GM19397 (cell line): ENCODE data around the gene TLX1.

Source experiments
- ATAC-seq: cut with Tn5 transposase; IDR thresholded peaks from one replicate; pipeline ENCODE4 v1.9.1; 2021; ENCODE audit warnings: mild to moderate bottlenecking, moderate library complexity; ENCODE audit not compliant: unreplicated experiment

TLX1 gene

DNA sequence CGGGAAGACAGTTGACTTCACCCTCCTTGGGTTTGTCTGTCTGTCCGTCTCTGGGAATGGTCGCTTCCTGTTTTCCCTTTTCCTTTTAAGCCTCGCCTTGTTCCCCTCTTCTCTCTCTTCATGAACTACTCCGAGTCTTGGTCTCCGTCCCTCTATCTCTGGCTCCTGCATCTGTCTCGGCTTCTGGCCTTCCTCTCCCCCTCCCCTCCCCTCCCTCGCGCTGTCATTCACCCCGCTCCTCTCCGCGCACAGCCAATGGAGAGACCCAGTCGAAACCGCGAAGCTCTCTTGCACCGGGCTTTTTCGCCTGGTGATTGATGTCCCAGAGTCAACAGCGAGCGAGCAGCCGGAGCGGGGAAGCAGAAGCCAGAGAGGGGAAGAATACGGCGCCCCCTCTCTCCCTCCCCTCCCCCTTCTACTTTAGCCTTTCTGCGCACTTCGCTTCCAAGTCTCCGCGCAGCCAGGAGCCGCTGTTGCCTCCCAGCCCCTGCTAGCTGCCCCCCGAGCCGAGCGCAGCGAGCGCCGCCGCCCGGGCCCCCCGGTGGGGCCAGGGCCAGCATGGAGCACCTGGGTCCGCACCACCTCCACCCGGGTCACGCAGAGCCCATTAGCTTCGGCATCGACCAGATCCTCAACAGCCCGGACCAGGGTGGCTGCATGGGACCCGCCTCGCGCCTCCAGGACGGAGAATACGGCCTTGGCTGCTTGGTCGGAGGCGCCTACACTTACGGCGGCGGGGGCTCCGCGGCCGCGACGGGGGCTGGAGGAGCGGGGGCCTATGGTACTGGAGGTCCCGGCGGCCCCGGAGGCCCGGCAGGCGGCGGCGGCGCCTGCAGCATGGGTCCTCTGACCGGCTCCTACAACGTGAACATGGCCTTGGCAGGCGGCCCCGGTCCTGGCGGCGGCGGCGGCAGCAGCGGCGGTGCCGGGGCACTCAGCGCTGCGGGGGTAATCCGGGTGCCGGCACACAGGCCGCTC is at the start of gene TLX1:
TSS of gene TLX1 (plus strand) at position 317 of the 978 bp plus-strand sequence. CDS start at position 559, 242 bp downstream.
- ATAC-seq: no peak

GRCh38 chr10:101085846-101086245 is 45.3 kb upstream of the TLX1 start:
- no peak for ATAC-seq

- no peak for ATAC-seq
Observed at GRCh38 chr10:101087376-101087775, 43.7 kb upstream of the TLX1 start.

DNA sequence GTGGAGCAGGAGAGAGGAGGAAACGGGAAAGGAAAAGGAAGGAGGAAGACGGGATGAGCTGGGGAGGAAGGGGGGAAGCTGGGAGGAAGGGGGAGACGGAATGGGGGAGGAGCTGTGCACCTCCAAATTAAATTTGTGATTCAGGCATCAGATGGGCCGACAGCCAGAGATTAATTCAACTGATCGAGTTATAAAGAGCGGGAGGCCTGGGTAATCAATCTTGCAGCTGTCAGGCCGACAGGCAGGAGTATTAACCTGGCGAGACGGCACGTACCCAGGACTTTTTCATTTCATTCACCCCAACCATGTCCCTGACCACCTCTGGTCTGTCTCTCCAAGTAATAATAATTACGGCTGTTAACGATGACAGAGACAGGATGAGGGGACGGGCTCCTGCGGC is 43.1 kb upstream of the TLX1 start:
- ATAC-seq: no peak

GRCh38 chr10:101089520-101090299 is 41.4 kb upstream of the TLX1 start:
- ATAC-seq: no peak

DNA sequence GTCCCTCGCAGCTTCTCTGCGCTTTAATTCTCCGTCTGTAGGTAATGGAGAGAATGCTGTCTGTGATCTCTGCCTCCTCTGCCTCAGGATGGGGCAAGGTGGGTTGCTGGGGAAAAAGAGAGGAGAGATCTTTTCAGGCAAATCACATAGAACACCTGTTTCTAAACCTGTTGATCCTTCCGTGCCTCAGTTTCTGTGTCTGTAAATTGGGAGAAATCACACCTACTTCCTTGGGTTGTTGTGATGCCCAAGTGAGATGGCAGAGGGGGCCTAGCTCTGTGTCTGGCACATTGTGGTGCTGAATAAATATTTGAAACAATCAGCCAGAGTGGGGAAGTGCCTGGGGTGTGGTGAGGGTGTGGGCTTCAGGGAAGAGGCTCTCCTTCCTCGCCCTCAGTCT is 40.5 kb upstream of the TLX1 start:
- no peak for ATAC-seq

DNA sequence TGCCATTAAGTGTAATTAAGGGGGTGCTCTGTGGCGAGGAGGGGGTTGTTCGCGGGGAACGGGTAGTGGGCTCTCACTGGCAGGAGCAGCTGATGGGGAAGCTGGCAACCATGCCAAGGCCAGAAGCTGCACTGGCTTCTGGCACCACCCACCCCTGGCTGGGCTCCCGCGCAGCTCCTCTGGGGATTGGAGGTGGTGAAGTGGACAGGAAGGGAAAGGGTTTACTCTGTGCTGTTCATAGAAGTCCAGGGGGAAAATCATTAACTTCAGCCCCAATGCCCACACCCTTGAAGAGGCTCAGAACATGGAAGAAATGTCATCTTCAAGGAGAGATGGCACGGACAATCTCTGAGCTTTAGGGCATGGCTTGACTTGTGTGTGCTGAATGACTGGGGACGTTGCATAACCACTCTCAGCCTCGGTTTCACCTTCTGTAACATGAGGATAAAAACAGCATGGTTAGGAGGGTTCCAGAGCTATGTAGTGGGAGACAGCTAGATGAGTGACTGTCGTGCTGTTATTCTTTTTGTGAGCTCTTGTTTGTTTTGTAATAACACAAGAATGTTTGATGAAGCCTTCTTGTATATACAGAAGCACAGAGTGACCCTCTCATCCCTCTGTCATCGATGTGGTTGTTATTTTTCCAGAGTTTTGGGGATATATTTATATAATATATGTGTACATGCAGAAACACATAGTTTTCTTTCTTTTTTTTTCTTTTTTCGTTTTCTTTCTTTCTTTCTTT is 39.4 kb upstream of the TLX1 start:
- no peak for ATAC-seq

- no peak for ATAC-seq
Observed at GRCh38 chr10:101092881-101093354, 38.2 kb upstream of the TLX1 start.

GRCh38 chr10:101094121-101094879 is 36.8 kb upstream of the TLX1 start:
- ATAC-seq: no peak

DNA sequence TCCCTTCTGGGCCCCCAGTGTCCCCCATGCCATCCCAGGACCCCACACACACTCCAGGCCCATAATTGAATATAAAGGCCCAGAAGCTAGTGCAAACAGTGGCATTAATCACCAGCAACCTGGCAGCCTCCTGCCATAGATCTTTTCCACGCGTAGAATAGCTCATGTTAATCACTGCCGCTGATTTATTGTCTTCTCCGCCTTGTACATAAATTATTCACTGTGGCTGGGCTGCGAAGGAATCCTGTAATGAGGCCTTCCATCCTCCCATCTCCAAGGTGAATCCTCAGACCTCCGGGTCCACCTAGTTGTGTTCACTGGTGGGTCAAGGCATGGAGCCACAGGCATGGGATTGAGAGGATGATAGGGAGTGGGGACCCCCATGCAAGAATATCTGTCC is 36.1 kb upstream of the TLX1 start:
- ATAC-seq: no peak

DNA sequence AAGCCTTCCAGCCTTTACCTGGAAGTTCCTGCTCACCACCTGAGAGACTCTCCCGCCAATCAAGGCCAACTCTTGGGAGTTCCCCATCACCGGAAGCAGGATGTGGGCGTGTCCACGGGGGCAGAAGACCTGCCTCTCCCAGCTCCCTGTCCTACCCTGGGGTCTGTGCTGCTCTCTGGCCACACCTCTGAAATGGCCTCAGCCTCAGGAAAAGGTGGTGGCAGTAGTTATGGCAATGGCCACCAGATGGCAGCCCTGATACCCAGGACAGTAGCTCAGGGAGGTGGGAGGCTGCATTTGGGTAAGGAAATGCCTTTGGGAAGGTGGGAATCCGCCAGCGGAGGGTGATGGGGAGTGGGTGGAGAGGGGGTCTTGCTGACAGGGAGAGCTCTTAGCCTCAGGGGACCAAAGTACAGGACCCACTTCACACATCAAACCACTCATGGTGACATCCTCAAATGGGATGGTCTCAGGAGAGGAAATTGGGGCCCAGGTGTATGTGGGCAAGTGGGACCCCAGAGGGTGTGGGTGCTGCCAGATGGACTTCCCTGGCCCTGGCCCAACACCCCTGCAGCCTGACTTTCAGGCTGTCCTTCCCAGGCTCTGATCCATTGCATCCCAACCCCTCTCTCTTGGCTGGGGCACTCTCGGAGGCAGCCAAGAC is 35.4 kb upstream of the TLX1 start:
- peak; percentile 52 for ATAC-seq

GRCh38 chr10:101096378-101096777 is 34.7 kb upstream of the TLX1 start:
- no peak for ATAC-seq

DNA sequence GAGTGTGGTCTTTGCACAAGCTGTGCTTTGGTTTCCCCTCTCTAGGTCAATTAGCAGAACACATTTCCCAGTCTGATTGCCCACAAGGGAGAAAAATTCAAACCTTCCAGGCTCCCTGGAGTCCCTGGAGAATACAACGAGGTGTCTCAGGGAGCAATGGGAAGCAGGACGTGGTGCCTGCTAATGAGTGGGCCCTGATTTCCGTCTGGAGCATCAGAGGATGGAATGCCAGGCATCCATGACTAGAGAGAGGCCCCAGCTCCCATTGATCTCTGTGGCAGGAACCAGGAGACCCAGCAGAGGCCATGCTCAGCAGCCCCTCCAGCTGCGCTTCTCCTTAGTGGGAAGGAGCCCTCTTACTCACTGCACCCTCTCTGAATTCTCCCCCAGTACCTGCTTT is 33.2 kb upstream of the TLX1 start:
- ATAC-seq: no peak

GRCh38 chr10:101099901-101100300 is 31.2 kb upstream of the TLX1 start:
- no peak for ATAC-seq

GRCh38 chr10:101101372-101101881 is 29.7 kb upstream of the TLX1 start:
- no peak for ATAC-seq

DNA sequence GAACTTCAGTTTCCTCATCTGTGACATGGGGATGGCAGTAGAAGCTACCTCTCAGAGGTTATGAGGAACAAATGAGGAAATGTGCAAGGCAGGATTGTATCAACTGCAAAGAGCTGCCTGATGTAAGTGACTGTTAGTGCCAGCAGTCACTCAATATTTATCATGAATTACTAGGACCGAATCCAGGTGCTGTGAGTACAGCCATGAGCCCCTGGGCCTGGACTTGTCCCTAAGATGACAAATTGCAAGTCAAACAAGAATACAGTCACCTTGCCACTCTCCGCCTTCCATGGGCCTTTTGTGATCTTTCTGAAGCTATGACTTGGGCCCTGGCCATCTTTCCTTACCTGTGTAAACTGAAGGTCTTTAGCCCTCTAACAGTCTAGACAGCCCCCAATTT is 27.7 kb upstream of the TLX1 start:
- ATAC-seq: no peak

DNA sequence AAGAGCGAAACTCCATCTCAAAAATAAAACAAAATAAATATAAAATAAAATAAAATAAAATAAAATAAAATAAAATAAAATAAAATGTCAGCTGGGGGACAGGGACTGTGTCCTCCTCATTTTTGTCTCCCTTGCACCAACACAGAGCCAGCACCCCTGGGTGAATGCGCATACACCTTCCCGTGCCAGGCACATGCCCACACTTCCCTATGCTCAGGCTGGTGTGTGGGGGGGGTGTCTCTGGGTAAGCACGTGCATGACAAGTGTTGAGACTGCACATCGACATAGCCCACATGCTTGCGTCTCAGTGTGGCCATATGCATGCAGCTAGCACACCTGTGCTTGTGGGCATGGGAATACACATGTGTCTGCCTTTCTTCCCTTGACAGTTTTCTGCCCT is 24.7 kb upstream of the TLX1 start:
- ATAC-seq: no peak

DNA sequence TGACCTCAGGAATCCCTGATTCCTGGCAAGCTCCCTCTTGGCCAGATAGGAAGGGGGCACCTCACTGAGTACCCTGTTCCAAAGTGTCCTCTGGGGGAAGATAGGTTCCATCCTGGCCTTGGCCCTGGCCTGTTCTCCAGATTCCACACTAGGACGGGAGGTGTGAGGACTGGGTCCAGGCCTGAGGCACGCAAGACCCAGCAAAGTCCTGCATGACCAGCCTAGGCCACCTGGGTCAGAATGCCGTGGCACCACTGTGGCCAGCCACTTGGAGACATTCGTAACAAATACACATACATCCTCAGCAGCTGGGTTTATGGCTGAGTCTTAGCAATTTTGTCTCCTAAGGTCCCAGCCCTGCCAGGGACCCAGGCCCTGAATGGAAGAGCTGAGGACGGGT is 23.3 kb upstream of the TLX1 start:
- no peak for ATAC-seq

DNA sequence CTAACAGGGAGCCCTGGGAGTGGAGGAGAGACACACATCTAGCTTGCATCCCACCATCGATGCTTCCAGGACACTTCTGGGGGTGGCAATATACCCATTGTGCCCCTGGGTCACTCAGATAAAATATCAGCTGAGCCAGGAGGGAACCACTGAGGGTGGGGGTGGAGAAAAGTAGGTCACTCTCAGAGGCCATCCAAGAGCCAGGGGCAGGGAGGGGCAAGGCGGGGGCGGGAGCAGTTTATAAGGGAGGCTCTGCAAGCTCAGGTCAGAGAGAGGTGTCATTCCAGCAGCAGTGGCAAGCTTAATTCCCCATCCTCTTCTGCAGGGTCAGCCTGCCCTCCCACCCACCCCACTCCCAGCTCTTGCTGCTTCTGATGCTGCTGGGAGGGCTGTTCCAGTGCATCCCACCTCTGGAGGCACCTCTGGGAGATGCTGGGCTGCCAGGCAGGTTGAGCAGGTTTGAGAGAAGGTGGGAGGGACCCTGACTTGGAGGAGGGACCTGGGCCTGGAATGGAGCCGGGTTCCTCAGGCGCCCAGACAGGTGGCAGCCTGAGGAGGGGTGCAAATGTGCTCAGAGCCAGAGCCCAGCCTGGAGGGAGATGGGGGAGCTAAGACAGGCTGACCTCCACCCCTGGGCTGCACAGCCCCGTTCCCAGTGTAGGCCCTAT is 20.1 kb upstream of the TLX1 start:
- ATAC-seq: no peak
